ENCODE measurements around the gene CALM1. TPM values are rescaled to one million over a fixed set of nuclear protein-coding genes. Genes with fewer than 3 reads are reported as not detected.
A peak's percentile ranks its signal among the peaks of the same experiment; 100 is the strongest.

CALM1 gene
- total RNA-seq, 1 experiment from 2014 or later = 998 TPM

DNA sequence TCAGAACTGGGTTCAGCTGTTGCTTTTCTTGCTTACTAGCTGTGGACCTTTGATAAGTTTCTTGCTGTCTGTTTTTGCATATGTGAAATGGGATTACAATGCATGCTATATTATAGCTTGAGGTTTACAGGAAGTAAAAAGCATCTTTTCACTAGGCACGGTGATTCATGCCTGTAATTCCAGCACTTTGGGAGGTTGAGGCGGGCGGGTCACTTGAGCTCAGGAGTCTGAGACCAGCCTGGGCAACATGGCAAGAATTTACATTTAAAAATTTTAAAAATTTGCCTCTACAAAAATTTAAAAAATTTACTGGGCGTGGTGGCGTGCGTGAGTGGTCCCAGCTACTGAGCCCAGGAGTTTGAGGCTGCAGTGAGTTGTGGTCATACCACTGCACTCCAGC, 42.0 kb downstream of the CALM1 start:
- no peak for TF ChIP-seq EZH2 (IDR thresholded peaks at IDR 0.05; ENCODE audit: borderline replicate concordance, low read depth, low read length, poor library complexity, severe bottlenecking)
- TF ChIP-seq, protein P1, sequence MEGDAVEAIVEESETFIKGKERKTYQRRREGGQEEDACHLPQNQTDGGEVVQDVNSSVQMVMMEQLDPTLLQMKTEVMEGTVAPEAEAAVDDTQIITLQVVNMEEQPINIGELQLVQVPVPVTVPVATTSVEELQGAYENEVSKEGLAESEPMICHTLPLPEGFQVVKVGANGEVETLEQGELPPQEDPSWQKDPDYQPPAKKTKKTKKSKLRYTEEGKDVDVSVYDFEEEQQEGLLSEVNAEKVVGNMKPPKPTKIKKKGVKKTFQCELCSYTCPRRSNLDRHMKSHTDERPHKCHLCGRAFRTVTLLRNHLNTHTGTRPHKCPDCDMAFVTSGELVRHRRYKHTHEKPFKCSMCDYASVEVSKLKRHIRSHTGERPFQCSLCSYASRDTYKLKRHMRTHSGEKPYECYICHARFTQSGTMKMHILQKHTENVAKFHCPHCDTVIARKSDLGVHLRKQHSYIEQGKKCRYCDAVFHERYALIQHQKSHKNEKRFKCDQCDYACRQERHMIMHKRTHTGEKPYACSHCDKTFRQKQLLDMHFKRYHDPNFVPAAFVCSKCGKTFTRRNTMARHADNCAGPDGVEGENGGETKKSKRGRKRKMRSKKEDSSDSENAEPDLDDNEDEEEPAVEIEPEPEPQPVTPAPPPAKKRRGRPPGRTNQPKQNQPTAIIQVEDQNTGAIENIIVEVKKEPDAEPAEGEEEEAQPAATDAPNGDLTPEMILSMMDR (conservative IDR thresholded peaks at IDR 0.05; ENCODE audit: low read depth, low read length) = no peak
- intact Hi-C loops (cut with micrococcal nuclease; ENCODE audit: unreplicated experiment) = no loop called here
- CTCF ChIA-PET = no interaction called here
- BruUV-seq (replicated peaks) = no TSS peak
- Histone ChIP-seq H3K27me3 (replicated peaks; ENCODE audit: insufficient read depth, low read depth, low read length, poor library complexity) (no peaks in the 10 kb centered on the region), H3K36me3 (ENCODE audit: insufficient read depth, low read length, poor library complexity, severe bottlenecking) (no peaks in the 10 kb centered on the region), H3K9me3 (ENCODE audit: low read depth, low read length, poor library complexity, severe bottlenecking) (no peaks in the 10 kb centered on the region), H3K4me3 (ENCODE audit: low read depth, low read length, poor library complexity, severe bottlenecking) (no peak overlapping the region), H3K27ac (ENCODE audit: low read depth, low read length, poor library complexity, severe bottlenecking) (no peak overlapping the region), H3K4me1 (ENCODE audit: insufficient read depth, low read length, poor library complexity, severe bottlenecking) (peaks cover 52% of the 10 kb centered on the region)
- POLR2A ChIA-PET (ENCODE audit: low non-redundant PET) = no interaction called here
- DNase-seq (ENCODE audit: low spot score) = no peak

DNA sequence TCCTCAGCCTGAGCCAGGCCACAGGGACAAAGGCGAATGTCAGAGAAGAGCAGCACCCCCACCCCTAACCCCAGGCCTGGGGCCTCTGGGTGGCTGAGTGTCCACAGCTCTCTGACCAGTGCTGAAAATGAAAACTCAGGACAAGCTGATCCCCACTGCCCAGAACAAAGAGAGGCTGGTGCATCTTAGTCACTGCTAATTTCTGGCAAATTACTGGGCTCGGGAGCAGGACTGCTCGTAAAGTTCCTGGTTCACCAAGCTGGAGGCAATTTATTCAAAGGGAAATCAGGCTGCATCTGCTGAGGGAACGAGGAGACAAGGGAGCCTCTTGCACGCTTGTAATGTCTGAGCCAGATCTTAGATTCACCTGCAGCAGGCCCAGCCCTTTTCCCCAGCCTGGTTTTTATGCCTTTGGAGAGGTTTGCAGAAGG, 43.2 kb downstream of the CALM1 start:
- no peaks in the 10 kb centered on the region for H3K36me3 ChIP-seq (ENCODE audit: insufficient read depth, low read length, poor library complexity, severe bottlenecking)
- intact Hi-C loops (cut with micrococcal nuclease; ENCODE audit: unreplicated experiment) = no loop called here
- H3K9me3 ChIP-seq (ENCODE audit: low read depth, low read length, poor library complexity, severe bottlenecking) = no peaks in the 10 kb centered on the region
- peak overlapping the region; percentile 98 for H3K27ac ChIP-seq (ENCODE audit: low read depth, low read length, poor library complexity, severe bottlenecking)
- BruUV-seq (replicated peaks) = no TSS peak
- POLR2A ChIA-PET (ENCODE audit: low non-redundant PET) = interaction anchor here (0.6 kb wide), 1 partner anchor 43 kb away, joined by 3 read pairs; the partner anchor contains the start of gene CALM1
- TF ChIP-seq, protein P1 (conservative IDR thresholded peaks at IDR 0.05; ENCODE audit: low read depth, low read length) = no peak
- TF ChIP-seq EZH2 (IDR thresholded peaks at IDR 0.05; ENCODE audit: borderline replicate concordance, low read depth, low read length, poor library complexity, severe bottlenecking) = no peak
- H3K27me3 ChIP-seq (replicated peaks; ENCODE audit: insufficient read depth, low read depth, low read length, poor library complexity) = no peaks in the 10 kb centered on the region
- peak; percentile 62 for DNase-seq (ENCODE audit: low spot score)
- H3K4me1 ChIP-seq (ENCODE audit: insufficient read depth, low read length, poor library complexity, severe bottlenecking) = peaks cover 58% of the 10 kb centered on the region
- CTCF ChIA-PET = no interaction called here
- H3K4me3 ChIP-seq (ENCODE audit: low read depth, low read length, poor library complexity, severe bottlenecking) = no peak overlapping the region

DNA sequence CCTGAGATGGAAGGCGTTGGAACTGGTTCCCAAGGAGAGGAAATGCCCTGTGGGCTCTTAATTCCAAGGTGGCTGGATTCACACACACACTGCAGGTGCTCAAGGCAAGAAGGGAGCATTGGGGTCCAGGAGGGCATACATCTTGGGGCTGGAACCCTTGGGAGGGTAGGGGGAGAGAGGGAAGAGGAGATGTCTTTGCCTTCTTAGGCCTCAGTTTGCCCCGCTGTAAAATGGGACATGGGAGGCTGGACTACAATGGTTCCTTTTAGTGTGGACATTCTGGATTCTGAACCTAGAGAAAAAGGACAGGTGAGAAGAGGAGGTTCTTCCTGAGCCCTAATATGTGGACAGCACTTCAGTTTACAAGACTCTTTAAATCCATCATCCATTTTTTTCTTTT, 43.8 kb downstream of the CALM1 start:
- DNase-seq (ENCODE audit: low spot score) = no peak
- intact Hi-C loops (cut with micrococcal nuclease; ENCODE audit: unreplicated experiment) = no loop called here
- peaks cover 58% of the 10 kb centered on the region for H3K4me1 ChIP-seq (ENCODE audit: insufficient read depth, low read length, poor library complexity, severe bottlenecking)
- no peaks in the 10 kb centered on the region for H3K27me3 ChIP-seq (replicated peaks; ENCODE audit: insufficient read depth, low read depth, low read length, poor library complexity)
- no peak for TF ChIP-seq EZH2 (IDR thresholded peaks at IDR 0.05; ENCODE audit: borderline replicate concordance, low read depth, low read length, poor library complexity, severe bottlenecking)
- TF ChIP-seq, protein P1 (conservative IDR thresholded peaks at IDR 0.05; ENCODE audit: low read depth, low read length) = no peak
- H3K9me3 ChIP-seq (ENCODE audit: low read depth, low read length, poor library complexity, severe bottlenecking) = no peaks in the 10 kb centered on the region
- peak overlapping the region; percentile 98 for H3K27ac ChIP-seq (ENCODE audit: low read depth, low read length, poor library complexity, severe bottlenecking)
- ChIA-PET CTCF (no interaction called here), POLR2A (ENCODE audit: low non-redundant PET) (no interaction called here)
- H3K36me3 ChIP-seq (ENCODE audit: insufficient read depth, low read length, poor library complexity, severe bottlenecking) = no peaks in the 10 kb centered on the region
- H3K4me3 ChIP-seq (ENCODE audit: low read depth, low read length, poor library complexity, severe bottlenecking) = no peak overlapping the region
- BruUV-seq (replicated peaks) = no TSS peak

Data from A673 (cell line).